Measurements from ENCODE around the gene ZCCHC7.
A peak's percentile ranks its signal among the peaks of the same experiment; 100 is the strongest.
"Not testable (repeated sequence)": the region's sequence is repeated elsewhere in the genome, so short reads cannot be mapped to it uniquely, and the experiment has no call there.

The ZCCHC7 gene

DNA sequence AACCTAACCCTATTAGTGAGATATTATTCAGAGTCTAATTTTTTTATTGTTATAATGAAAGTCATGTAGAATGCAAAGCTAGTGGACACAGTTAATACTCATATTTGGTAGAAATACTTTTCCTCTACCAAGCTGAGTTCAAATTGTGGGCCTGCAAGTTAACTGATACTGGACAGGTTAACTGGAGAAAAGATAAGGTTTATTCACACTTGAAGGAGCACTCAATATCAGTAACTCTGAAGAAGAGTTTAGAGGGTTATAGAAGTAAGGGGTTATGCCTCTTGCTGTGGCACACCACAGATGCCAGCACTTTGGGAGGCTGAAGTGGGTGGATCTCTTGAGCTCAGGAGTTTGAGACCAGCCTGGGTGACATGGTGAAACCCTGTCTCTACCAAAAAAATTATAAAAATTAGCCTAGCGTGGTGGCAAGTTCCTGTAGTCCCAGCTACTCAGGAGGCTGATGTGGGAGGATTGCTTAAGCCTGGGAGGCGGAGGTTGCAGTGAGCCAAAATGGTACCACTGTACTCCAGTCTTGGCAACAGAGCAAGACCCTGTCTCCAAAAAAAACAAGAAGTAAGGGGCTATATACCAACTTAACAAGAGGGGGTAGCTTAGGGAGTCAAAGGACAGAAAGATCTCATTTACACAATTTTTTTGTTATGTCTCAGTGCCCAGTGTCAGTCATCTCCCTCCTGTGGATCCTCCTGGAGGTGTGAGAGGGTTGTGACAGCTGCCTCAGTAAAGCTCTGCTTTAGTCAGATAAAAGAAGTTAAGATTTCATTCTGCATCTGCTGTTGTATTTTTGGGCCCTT is 180.9 kb downstream of the ZCCHC7 start:
- DNase-seq: no peak

DNA sequence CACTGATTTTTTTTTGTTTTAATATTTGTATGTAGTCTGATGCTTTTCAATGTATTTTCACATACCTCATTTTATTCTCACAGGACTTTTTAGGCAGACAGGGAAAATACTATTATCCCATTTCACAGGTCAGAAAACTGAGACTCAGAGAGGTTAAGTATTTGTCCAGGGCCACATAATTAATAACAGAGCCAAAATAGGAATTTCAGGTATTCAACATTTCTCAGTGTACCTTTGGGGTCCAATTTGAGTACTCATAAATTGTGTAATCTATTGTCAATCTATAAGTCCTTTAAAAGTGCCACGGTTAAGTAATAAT is 181.4 kb downstream of the ZCCHC7 start:
- no peak for DNase-seq

DNA sequence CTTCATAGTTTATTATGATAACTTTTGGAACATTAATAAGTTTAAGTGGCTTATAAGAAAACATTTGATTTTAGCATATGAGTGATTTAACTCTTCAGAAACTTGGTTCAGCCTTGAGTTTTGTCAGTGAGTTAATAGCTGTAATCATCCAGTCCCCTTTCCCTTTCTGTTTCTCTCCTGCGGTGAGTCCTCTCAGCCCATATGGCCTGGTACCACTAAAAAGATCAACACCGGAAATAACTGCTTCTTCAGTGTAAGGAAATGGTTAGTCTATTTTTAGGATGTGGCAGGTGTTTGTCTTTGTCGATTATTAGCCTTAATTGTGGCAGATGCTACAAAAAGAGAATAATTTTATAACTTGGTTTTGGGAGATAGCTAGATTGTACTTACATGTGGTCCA is 181.9 kb downstream of the ZCCHC7 start:
- DNase-seq: no peak

DNA sequence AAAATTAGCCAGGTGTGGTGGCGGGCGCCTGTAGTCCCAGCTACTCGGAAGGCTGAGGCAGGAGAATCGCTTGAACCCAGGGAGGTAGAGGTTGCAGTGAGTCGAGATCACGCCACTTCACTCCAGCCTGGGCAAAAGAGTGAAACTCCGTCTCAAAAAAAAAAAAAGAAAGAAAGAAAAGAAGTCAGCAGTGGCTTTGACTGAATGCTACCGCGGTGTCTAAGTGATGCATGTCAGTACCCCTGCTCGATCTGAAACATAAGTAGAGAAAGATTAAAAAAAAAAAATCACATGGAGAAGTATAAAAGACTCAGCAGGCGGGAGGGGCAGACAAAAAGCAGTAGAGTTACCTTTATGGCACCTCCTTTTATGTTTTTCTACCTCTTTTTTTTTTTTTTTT is 182.9 kb downstream of the ZCCHC7 start:
- DNase-seq: not testable (repeated sequence)

DNA sequence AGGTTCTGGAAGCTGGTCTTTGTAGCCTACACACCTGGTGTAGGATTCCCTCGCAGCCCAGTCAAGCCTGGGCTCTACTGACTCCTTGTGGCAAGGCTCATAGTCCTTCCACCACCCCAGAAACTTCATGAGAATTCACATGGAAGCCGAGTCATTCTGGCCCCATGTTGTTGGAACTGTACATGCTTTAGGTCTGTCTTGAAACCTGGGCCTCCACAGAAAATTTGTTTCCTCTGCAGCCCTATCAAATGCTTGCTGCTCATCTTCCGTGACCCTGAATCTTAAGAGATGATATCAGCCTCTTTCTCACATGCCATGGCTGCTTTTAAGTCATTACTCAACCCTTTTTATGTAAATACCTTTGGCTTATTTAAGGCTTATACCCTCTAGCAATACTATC is 188.8 kb downstream of the ZCCHC7 start:
- peak; percentile 25 for DNase-seq

DNA sequence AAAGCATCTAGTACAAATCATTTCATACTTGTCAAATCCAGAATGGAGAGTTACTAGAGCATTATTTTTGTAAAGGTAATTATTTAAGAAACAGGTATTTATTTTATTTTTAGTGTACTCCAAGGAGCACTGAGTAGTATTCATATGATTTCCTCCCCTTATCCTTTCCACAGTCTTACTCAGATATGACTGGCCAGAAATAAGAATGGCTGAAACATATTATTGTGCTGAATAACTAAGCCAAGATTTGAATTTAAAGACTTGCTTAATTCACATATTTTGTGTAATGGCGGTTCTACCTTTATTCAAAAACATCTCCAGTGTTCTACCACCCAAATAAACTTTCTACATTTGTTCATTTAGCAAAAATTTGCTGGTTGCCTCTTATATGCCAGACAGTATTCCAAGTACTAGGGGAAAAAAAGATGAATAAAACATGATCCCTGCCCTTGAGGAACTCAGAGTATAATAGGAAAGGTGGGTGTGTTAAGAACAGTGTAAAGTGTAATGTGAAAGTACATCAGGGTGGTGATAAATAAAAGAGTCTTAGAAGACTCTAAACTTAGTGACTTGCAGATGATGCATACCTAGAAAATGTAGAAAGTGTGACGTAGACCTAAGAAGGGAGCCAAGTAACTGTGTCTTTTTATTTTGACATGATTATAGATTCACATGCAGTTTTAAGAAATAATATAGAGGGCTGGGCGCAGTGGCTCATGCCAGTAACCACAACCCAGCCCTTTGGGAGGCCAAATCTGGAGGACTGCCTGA is 191.7 kb downstream of the ZCCHC7 start:
- peak; percentile 81 for DNase-seq

DNA sequence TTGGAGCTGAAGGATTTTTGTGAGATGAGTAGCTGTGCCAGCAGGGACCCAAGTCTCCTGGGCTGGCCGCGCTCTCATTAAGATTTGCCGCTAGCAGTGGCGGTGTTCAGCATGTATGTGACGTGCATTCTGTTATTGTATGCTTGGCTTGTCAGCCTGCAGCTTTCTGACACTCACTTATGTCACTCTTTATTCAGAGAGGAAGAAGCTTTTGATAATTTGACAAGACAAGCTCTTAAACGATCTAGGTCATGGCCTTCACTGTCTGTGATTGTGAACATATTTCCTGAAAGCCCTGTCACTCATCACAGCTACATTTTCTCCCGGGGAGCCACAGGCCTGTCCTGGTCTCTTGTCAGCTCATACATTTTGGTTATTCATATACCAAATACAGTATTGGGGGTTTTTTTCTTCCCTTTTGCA is 203.9 kb downstream of the ZCCHC7 start:
- DNase-seq: no peak

DNA sequence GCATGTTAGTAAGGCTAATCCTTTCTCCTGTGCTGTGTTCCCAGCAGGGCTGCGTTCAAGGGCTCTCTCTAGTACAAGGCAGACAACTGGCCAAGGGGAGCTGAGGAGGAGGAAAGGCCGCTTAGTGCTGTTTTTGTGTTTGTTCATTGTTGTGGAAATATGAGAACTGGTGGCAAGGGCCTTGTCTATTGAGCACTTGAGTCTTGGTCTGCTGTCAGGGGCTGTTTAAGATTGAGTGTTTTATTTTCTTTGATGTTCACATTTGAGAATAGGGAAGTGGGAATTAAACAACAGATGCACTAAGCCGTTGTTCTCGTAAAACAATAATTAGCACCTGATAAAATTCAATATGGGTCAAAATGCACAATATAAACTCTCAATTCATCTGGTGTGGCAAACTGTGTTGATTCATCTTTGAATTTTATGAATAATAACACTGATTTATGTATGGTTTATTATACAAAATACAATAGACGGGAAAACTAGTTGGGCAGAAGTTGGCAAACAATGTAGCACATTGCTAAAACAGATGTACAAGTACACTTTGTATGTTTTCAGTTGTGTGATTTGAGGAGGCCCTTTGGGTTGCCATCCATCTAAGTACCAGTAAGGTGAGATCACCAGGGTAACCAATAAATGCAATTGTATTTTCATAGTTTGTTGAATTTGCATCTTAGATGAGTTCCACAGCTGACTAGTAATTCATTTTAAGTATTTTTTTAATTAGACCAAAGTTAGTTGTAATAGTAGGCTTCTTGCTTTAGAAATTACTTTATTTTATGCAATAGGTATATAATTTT is 204.5 kb downstream of the ZCCHC7 start:
- DNase-seq: no peak

DNA sequence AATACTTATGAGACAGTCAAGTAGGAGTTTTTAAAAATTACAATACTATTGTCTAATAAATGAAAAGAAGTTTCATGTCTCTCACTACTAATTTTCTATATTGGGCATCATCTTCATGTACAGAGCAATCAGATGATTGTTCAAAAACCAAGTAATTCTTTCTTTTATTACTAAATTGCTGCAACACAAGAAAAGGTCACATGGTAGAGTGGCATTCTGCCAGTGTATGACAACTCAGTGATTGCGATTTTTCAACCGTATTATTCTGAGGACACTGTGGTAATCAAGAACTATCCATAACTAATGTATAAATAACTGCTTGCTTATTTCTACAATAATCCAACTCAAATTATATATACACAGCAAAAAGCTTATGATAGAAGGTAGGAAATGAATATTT is 205.4 kb downstream of the ZCCHC7 start:
- no peak for DNase-seq

DNA sequence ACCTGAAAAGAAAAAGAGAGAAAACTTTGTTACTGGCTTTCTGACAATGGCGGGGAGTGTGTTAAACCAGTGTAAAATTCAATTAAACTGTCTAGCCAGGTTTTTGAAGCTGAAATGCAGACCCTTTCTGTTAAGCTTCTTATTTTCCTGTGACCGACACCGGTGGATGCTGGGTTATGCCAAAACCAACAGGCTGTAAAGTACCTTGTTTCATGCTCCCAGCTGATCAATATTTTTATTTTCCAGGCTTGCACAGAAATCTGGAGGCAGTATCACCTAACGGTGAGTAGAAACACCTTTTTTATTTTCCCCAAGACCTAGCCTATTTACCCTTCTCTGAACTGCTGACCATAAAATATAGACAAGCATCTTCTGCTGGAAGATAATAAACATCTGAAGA is 207.2 kb downstream of the ZCCHC7 start:
- DNase-seq: no peak

DNA sequence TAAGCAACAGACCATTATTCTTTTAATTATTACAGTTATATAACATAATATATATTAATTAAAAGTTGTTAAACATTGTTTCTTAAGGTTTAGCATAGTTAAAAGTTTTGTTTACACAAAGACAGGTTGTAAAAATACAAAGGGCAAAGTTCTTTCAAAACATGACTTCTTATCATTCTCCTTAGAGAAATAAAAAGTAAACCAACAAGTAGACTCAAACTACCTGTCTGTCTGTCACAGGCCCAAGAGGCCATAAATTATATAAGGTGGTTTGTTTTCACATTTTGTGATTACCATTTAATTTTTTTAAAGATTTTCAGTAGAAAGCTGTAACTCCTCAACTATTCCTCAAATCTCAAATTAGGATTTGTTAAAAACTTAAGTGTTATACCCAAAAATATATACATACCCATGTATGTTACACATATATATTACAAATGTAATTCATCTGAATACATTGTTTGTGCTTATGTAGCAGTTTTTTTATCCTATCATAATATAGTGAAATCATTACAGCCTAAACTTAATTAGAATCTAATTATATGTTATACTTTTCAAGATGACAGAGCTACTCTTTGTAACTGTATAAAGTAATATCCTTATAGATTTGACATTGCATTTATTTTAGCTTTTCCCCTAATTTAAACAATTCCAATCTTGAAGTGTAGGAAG is 208.3 kb downstream of the ZCCHC7 start:
- no peak for DNase-seq

DNA sequence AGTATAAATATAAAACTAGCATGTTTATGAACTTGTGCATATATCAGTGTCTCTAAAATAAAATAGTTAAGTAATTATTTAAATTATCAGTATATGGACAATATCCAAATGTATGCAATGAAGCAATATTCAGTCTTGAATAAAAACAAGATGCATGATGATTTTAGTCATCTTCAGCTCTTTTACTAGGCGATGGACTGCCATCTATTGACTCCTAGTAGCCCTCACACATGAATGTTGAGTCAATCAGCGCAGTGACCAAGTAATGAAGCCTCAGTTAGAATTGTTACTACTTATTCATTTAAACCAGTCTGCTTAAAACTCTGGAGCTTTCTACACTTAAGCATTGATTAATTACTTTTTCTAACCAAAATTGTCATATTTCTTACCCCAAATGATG is 209.2 kb downstream of the ZCCHC7 start:
- DNase-seq: peak; percentile 41

DNA sequence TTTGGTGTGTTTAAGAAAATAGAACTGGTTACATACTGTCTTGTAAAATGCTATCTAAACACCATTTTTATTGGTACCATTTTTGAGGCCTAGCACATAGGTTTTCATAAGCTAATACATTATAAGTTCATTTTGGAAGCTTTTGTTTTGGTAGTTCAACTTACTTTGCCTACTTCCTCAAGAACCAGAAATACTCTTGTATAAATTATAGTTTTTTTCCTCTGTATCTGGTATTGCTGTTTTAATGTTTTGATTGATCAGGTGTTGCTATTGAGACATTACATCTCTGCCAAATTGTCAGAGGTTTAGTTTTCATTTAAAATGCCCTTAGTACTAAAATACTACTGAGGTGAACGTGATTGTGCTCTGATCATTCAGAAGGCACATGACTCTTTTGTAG is 211.5 kb downstream of the ZCCHC7 start:
- DNase-seq: no peak

DNA sequence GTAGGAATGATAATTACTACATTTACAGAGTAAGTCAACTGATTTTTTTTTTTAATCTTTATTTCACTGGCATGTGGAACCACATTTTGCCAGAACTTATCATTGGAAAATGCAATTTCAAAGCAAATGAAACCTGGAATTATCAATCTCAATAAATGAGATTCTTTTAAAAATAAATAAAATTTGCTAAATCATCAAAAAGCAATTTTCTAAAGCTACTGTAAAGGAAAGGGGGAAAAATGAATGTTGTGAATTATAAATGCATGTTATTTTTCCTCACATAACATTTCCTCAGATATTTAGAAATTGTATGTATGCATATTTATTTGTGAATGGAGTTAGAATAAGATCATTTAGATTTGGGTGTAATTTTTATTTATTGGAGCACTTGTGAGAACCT is 212.2 kb downstream of the ZCCHC7 start:
- no peak for DNase-seq

DNA sequence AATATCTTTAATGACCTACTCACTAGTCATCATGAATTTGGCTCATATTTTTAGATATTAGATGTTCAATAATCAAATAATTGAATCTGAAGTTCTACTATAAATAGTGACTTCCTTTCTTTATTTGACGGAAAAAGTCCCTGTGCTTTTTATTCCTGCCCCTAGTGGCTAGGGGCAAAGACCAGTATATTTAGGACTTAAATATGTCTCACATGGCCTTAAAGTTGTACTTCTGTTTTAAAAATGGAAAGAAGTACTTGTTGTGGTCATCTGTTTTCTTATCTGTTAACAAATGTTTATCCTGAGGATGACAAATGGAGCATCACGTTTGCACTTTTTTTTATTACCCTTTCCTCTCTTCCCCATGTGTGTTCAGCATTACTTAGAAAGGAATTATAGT is 212.9 kb downstream of the ZCCHC7 start:
- no peak for DNase-seq

DNA sequence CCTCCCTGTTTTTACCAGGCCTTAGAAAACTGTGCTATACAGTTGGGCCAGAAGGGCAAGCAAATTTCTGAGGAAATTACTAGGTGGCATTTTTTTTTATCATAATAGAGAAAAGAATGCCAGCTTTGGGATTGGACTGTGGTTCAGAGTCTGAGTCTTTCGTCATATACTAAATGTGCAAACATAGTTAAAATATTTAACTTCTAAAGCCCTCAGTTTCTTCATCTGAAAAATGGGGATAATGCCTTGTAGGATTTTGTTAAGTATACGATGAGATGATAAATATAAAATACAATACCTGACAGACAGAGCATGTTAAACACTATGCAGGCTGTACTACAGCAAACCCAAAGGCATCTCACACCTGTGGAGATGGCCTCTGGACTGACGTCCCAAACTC is 214.9 kb downstream of the ZCCHC7 start:
- DNase-seq: no peak

DNA sequence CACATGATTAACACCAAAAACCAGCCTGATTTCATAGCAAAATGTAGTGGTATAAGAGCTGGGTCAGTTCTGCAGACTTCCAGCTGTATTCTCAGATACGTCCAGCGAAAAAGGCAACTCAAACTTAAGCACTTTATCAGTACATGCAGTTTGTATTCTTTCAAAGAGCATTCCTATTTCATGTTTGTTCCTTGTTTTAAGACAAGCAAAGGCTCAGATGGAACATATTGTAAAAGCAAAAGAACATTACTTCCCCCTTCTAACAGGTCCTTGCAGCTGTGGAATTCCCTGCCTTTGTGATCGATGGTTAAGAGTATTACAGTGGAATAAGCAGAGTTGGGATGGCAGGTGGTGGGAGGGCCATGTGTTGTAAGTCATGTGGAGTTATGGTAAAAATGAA is 215.8 kb downstream of the ZCCHC7 start:
- DNase-seq: no peak

DNA sequence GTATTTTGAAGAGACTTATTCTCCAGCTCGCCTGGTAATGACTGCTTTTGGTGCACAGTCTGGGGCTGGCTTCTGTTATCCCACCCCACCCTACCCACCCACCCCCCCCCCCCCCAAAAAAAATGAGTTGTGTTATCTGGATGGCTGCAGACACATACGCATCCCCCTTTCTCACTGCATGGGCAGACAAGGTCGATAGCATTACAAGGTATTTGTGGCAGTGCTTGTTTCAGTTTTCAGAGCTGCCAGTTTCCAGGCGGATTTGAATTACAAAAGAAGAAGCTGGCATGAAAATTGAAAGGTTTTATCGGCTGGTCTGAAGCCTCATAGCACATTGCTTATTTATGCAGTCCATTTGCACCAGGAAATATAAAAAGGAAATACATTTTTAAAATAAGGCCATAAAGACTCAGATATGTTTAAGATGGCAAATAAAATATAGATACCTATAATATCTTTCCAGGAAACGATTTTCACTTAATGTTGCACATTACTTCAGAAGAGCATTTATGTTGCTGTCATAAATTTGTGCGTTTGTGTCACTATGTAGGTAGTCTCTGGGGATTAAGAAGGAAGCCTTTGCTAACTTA is 217.0 kb downstream of the ZCCHC7 start:
- no peak for DNase-seq

DNA sequence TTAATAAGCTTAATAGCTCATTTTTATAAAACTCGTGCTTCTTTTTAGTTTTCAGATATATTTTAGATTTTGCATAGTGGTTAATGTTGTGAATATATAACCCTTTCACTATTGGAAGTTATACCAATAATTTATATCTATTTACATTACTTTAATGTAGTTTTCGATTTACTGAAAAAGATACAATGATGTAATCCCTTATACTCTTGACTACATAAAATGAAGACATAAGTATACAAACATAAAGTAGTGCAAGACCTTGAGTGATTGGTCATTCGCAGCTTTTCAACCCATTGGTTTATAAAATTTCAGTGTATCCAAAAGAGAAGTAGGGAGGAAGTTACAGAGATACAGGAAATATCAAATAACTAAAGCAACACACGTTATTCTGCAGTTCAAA is 217.8 kb downstream of the ZCCHC7 start:
- DNase-seq: no peak

DNA sequence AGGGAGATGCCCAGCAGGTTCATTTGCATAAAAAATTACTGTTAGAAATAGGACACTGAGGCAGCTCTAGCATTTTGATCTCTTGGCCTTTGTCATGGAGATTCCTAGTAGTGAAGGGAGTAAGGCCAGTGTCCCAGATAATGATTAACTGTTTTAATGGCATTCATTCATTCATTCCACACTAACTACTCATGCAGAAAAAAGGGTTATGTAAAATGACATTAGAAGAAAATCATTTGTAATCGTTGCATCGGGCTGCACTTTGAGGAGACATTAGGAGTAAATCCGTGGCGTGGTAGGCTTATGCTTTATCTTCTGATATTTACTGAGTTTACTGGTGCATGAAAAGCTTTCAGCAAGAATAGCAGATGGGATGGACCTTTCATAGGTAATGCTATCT is 219.5 kb downstream of the ZCCHC7 start:
- DNase-seq: no peak

DNA sequence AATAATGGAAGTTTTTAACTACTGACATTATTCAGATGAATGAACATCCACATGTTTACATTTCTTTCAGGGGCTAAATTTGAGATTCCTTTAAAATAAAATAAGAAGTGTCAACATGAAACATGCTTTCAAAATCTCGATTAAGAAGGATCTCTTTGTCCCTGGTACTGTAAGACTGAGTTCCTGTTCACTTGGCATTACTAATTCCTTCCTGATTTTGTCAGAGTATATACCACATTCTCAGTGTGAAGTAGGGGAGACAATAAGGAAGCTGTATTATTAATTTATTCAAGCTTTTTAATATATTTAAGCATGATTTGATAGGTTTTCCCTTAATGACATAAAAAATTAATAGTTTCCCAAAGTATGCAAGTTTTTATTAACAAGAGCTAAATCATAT is 220.6 kb downstream of the ZCCHC7 start:
- DNase-seq: no peak

DNA sequence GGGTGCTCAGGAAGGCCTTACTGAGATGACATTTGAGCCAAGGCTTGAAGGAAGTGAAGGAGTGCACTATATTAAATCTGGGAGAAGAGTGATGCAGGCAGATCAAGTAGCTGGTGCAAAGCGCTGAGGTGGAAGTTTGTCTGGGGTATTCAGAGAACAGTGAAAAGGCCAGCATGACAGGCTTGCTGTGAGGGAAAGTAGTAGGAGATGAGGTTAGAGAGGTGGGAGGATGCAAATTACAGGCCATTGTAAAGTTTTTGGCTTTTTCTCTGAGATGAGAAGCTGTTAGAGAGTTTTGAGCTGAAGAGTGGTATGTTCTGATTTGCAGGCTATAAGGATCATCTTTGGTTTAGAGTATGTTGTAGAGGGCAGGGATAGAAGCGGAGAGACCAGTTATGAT is 221.3 kb downstream of the ZCCHC7 start:
- DNase-seq: no peak

DNA sequence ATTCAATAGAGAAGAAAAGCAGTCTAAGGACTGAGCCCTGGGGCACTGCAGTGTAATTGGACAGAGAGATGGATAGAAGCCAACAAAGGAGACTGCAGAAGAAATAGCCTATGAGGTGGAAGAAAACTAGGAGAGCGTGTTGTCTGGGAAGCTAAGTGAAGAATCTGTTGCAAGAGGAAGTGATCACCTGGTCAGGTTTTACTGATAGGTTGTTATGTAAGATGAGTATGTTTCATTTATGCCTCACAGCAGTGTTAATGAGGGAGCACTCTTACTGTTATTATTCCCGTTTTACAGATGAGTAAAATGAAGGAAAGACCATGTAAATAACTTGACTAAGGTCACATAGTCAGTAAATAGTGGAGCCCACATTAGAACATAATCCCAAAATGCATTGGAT is 222.1 kb downstream of the ZCCHC7 start:
- no peak for DNase-seq
